ENCODE data around the gene MSMO1.

GRCh38 chr4:165370530-165370929 lies 43.1 kb downstream of the MSMO1 start:
- TF ChIP-seq CTCF (IDR thresholded peaks at IDR 0.05): no peak
- TF ChIP-seq POLR2AphosphoS5 (IDR thresholded peaks at IDR 0.05; ENCODE audit: low read depth, low read length): no peak

Data from SK-N-SH (cell line).